Suprapubic skin (tissue), 4 donors: ENCODE measurements around the gene NPIPA1.
"Not testable (repeated sequence)": the region's sequence is repeated elsewhere in the genome, so short reads cannot be mapped to it uniquely, and the experiment has no call there.

Source experiments
- POLR2A ChIP-seq, 2 donors: fragments of 450-650 bp; IDR thresholded peaks; one replicate each; pipeline ENCODE4 v1.6.1; 2017; ENCODE audit warnings: antibody characterized with exemption in 2 of 2, mild to moderate bottlenecking in 2 of 2, moderate library complexity in 2 of 2
- POLR2AphosphoS5 ChIP-seq, 3 donors: sonication (generic); formaldehyde crosslinking; IDR thresholded peaks; one replicate each; pipeline ENCODE4 v1.6.1; 2017; ENCODE audit warnings: antibody characterized with exemption in 3 of 3
- TF ChIP-seq, protein P1 (sequence below), 2 donors: fragments of 200-600 bp in 1 of 2; fragments of 450-650 bp in 1 of 2; sonication (generic) in 1 of 2; IDR thresholded peaks; one replicate each; pipeline ENCODE4 v1.5.1; 2016 to 2019; ENCODE audit warnings: antibody characterized with exemption in 2 of 2, mild to moderate bottlenecking in 1 of 2, moderate library complexity in 1 of 2

GRCh38 chr16:14930246-14930645 lies 7.0 kb upstream of the NPIPA1 start:
- not testable (repeated sequence) for TF ChIP-seq POLR2A, POLR2AphosphoS5 (IDR thresholded peaks at IDR 0.05)
- TF ChIP-seq, protein P1, sequence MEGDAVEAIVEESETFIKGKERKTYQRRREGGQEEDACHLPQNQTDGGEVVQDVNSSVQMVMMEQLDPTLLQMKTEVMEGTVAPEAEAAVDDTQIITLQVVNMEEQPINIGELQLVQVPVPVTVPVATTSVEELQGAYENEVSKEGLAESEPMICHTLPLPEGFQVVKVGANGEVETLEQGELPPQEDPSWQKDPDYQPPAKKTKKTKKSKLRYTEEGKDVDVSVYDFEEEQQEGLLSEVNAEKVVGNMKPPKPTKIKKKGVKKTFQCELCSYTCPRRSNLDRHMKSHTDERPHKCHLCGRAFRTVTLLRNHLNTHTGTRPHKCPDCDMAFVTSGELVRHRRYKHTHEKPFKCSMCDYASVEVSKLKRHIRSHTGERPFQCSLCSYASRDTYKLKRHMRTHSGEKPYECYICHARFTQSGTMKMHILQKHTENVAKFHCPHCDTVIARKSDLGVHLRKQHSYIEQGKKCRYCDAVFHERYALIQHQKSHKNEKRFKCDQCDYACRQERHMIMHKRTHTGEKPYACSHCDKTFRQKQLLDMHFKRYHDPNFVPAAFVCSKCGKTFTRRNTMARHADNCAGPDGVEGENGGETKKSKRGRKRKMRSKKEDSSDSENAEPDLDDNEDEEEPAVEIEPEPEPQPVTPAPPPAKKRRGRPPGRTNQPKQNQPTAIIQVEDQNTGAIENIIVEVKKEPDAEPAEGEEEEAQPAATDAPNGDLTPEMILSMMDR (IDR thresholded peaks at IDR 0.05) = not testable (repeated sequence)
